ENCODE data around the gene DAZAP2.
A peak's percentile ranks its signal among the peaks of the same experiment; 100 is the strongest.

- TF ChIP-seq CTCF (IDR thresholded peaks at IDR 0.05; ENCODE audit: poor library complexity) (peak; percentile 9), EZH2 (IDR thresholded peaks at IDR 0.05; ENCODE audit: borderline replicate concordance) (no peak), EZH2phosphoT487 (IDR thresholded peaks at IDR 0.05; ENCODE audit: low read depth, severe bottlenecking, unreplicated experiment) (no peak)
These were observed 31.7 kb downstream of the DAZAP2 start, which contains the start of gene SMAGP for GRCh38 chr12:51270067-51270950.

Data from hepatocyte (in vitro differentiated cells).